Activated effector memory CD4-positive, alpha-beta T cell treated with anti-CD3 and anti-CD28 coated beads, Interleukin-2, amount 50 U/mL, for 16 hours (primary cell): Measurements from ENCODE around the gene SENP6.
"Not testable (repeated sequence)": the region's sequence is repeated elsewhere in the genome, so short reads cannot be mapped to it uniquely, and the experiment has no call there.

Experiments used
- DNase-seq: peaks from one replicate; pipeline ENCODE4 v3.0.0-alpha.2; 2020

Gene SENP6

GRCh38 chr6:75609639-75610590 lies 8.2 kb downstream of the SENP6 start:
- no peak for DNase-seq

- no peak for DNase-seq
Observed at GRCh38 chr6:75611011-75611701, 9.5 kb downstream of the SENP6 start.

- peak; percentile 72 for DNase-seq
Observed at GRCh38 chr6:75611702-75612375, 10.2 kb downstream of the SENP6 start.

- no peak for DNase-seq
Observed at GRCh38 chr6:75612434-75612833, 10.8 kb downstream of the SENP6 start.

- no peak for DNase-seq
Observed at GRCh38 chr6:75613056-75613501, 11.4 kb downstream of the SENP6 start.

- no peak for DNase-seq
Observed at GRCh38 chr6:75618437-75618836, 16.8 kb downstream of the SENP6 start.

GRCh38 chr6:75619230-75619899 lies 17.7 kb downstream of the SENP6 start:
- no peak for DNase-seq

GRCh38 chr6:75620381-75621304 lies 19.0 kb downstream of the SENP6 start:
- no peak for DNase-seq

GRCh38 chr6:75621846-75622245 lies 20.2 kb downstream of the SENP6 start:
- DNase-seq, result no peak

GRCh38 chr6:75623491-75623890 lies 21.8 kb downstream of the SENP6 start:
- no peak for DNase-seq

- DNase-seq, result no peak
Observed at GRCh38 chr6:75624335-75624734, 22.7 kb downstream of the SENP6 start.

GRCh38 chr6:75624988-75625387 lies 23.3 kb downstream of the SENP6 start:
- DNase-seq, result no peak

GRCh38 chr6:75626561-75626960 lies 24.9 kb downstream of the SENP6 start:
- no peak for DNase-seq

- DNase-seq, result not testable (repeated sequence)
Observed at GRCh38 chr6:75627708-75628107, 26.0 kb downstream of the SENP6 start.

- no peak for DNase-seq
Observed at GRCh38 chr6:75631859-75632635, 30.4 kb downstream of the SENP6 start.

GRCh38 chr6:75633045-75633444 lies 31.4 kb downstream of the SENP6 start:
- DNase-seq, result no peak

- no peak for DNase-seq
Observed at GRCh38 chr6:75642311-75642710, 40.6 kb downstream of the SENP6 start.

- no peak for DNase-seq
Observed at GRCh38 chr6:75643173-75643572, 41.5 kb downstream of the SENP6 start.

- DNase-seq, result no peak
Observed at GRCh38 chr6:75656479-75656878, 54.8 kb downstream of the SENP6 start.

GRCh38 chr6:75657327-75657726 lies 55.6 kb downstream of the SENP6 start:
- DNase-seq, result no peak

GRCh38 chr6:75666592-75666991 lies 64.9 kb downstream of the SENP6 start:
- no peak for DNase-seq
